Uterus (tissue), 2 donors: ENCODE data around the gene AJAP1.

Source experiments
- POLR2A ChIP-seq, 2 donors: fragments of 450-650 bp; IDR thresholded peaks; one replicate each; pipeline ENCODE4 v1.6.1; 2016; ENCODE audit warnings: antibody characterized with exemption in 2 of 2, mild to moderate bottlenecking in 1 of 2, moderate library complexity in 1 of 2
- TF ChIP-seq, protein P1 (sequence below), 4 experiments: fragments of 200-600 bp in 2 of 4; fragments of 450-650 bp in 2 of 4; sonication (generic) in 2 of 4; IDR thresholded peaks; one replicate each; pipeline ENCODE4 v1.5.1; 2016 to 2019; ENCODE audit warnings: antibody characterized with exemption in 4 of 4, mild to moderate bottlenecking in 2 of 4, moderate library complexity in 1 of 4

DNA sequence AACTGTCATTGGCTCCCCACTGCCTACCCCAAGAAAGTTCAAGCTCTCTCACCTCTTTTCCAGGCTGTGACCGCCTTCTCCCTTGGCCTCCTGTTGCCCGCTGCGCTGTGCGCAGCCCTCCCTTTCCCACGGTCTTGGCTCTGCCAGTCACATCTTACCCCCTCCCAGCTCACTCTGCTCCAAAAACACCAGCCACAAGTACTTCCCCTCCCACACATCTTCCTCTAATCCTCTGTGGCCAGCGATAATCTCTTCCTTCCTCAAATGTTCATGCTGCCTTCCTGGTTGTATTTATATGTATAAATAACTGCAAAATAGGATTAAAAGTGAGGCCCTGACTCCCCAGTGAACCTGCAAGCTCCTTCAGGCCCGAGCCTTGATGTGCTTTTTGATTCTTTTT, 81.8 kb downstream of the AJAP1 start:
- TF ChIP-seq, protein P1, sequence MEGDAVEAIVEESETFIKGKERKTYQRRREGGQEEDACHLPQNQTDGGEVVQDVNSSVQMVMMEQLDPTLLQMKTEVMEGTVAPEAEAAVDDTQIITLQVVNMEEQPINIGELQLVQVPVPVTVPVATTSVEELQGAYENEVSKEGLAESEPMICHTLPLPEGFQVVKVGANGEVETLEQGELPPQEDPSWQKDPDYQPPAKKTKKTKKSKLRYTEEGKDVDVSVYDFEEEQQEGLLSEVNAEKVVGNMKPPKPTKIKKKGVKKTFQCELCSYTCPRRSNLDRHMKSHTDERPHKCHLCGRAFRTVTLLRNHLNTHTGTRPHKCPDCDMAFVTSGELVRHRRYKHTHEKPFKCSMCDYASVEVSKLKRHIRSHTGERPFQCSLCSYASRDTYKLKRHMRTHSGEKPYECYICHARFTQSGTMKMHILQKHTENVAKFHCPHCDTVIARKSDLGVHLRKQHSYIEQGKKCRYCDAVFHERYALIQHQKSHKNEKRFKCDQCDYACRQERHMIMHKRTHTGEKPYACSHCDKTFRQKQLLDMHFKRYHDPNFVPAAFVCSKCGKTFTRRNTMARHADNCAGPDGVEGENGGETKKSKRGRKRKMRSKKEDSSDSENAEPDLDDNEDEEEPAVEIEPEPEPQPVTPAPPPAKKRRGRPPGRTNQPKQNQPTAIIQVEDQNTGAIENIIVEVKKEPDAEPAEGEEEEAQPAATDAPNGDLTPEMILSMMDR (IDR thresholded peaks at IDR 0.05): no peak
- no peak for TF ChIP-seq POLR2A (IDR thresholded peaks at IDR 0.05)
